IgD-negative memory B cell (primary cell): ENCODE measurements around the gene COX19. TPM values are rescaled to one million over a fixed set of nuclear protein-coding genes. Genes with fewer than 3 reads are reported as not detected.
"Not testable (repeated sequence)": the region's sequence is repeated elsewhere in the genome, so short reads cannot be mapped to it uniquely, and the experiment has no call there.

ENCODE experiments used
- H3K27ac Mint-ChIP-seq, 3 donors: one replicate each; pipeline ENCODE4 v1.8.0; 2020 to 2022; ENCODE audit warnings: mild to moderate bottlenecking in 3 of 3, mixed read lengths in 3 of 3, moderate library complexity in 1 of 3
- H3K27me3 Mint-ChIP-seq: one replicate; pipeline ENCODE4 v1.8.0; 2021; ENCODE audit warnings: mixed read lengths
- H3K36me3 Mint-ChIP-seq: one replicate; pipeline ENCODE4 v1.8.0; 2020; ENCODE audit warnings: mild to moderate bottlenecking, mixed read lengths
- H3K4me1 Mint-ChIP-seq, 3 donors: one replicate each; pipeline ENCODE4 v1.8.0; 2020 to 2022; ENCODE audit warnings: mixed read lengths in 3 of 3, mild to moderate bottlenecking in 1 of 3
- H3K4me3 Mint-ChIP-seq, 4 donors: one replicate each; pipeline ENCODE4 v1.8.0; 2020 to 2022; ENCODE audit warnings: mild to moderate bottlenecking in 4 of 4, mixed read lengths in 4 of 4, moderate library complexity in 3 of 4
- H3K9me3 Mint-ChIP-seq, 3 donors: one replicate each; pipeline ENCODE4 v1.8.0; 2020 to 2021; ENCODE audit warnings: mixed read lengths in 3 of 3, mild to moderate bottlenecking in 1 of 3
- polyA plus RNA-seq: library from polyadenylated mRNA; unstranded; fragments of 300-500 nt; fragmentation: Illumina TruSeq; gene quantifications from one replicate; pipeline ENCODE4 v1.2.3, GENCODE V29; 2021

Gene COX19
- polyA plus RNA-seq, 1 donor from 2014 or later: 26.7 TPM

DNA sequence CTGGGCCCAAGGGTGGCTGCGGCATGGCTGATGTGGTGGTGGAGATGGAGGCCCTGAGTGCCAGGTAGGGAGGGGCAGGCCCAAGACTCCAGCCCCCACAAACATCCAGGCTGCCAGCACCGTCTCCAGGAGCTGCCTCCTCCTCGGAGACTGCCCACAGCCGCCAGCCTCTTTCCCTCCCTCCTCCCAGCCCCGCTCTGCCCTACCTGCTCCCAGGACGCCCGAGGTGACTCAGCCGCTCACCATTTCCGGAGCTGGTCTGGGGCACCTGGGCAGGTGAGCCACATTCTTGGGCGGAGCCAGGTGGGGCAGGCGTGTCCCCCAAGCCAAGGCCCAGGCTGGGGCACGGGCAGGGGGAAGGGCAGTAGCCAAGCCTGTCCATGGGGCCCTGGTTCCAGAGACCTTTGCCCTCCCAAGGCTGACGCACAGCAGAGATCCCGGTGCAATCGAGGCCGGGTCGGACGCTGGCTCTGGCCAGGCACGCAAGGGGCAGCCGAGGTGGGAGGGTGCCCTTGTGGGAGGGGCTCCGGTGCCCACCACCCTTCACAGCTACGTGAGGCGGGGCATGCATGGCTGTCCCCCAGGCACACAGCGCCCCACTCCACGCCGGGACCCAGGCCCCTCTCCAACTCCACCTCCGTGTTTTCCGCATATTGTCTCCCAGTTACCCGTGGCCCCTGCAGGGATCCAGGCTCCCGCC is 29.6 kb downstream of the COX19 start:
- H3K27ac Mint-ChIP-seq: no peak overlapping the region
- H3K36me3 Mint-ChIP-seq: peaks cover 2% of the 10 kb centered on the region
- peaks cover 10 to 12% (median 11%) of the 10 kb centered on the region in 3 donors for H3K4me1 Mint-ChIP-seq
- H3K27me3 Mint-ChIP-seq: peaks cover 2% of the 10 kb centered on the region
- no peak overlapping the region for H3K4me3 Mint-ChIP-seq
- peaks cover 0 to 4% (median 2%) of the 10 kb centered on the region in 3 donors for H3K9me3 Mint-ChIP-seq

DNA sequence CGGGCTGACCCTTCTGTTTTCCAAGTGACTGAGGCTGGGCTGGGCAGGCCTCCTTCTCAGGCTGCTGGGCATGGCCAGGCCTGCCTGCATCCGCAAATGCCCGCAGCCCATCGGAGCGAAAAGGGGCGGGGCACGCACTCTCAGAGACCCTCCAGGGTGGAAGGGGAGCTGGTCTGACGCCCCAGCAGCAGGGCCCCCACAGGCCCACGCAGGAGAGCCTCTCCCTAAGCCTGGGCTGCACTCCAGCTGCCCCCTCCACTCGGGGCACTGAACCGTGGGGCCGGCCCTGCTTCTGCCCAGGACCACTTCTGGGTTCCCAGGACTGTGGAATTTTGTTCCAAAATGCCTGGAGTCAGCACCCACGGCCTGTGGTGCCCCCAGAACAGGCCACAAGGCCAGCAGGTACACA is 30.2 kb downstream of the COX19 start:
- Mint-ChIP-seq H3K4me1 (peaks cover 6 to 9% (median 7%) of the 10 kb centered on the region in 3 donors), H3K36me3 (peaks cover 5% of the 10 kb centered on the region), H3K4me3 (no peak overlapping the region), H3K27ac (no peak overlapping the region), H3K9me3 (peaks cover 0 to 9% (median 2%) of the 10 kb centered on the region in 3 donors), H3K27me3 (peaks cover 4% of the 10 kb centered on the region)

DNA sequence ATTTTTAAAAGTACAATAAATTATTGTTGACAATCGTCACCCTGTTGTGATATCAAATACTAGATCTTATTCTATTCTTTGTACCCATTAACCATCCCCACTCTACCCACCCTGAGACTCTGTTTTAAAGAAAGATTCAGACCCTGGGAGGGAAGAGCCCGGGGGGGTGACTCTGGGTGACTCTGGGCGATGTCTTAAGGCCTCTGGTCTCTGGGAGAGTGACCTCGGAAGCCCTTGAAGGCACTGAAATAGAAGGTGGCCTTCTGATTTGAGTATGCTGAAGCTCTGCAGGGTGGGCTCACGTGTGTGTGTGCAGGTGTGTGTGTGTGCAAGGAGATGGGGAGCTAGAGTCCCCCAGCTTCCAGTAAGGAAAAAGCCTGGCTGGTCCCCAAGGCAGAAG is 30.6 kb downstream of the COX19 start:
- H3K9me3 Mint-ChIP-seq: peaks cover 0 to 9% (median 2%) of the 10 kb centered on the region in 3 donors
- peaks cover 4 to 6% (median 5%) of the 10 kb centered on the region in 3 donors for H3K4me1 Mint-ChIP-seq
- H3K36me3 Mint-ChIP-seq: peaks cover 5% of the 10 kb centered on the region
- H3K27ac Mint-ChIP-seq: no peak overlapping the region
- no peak overlapping the region for H3K4me3 Mint-ChIP-seq
- H3K27me3 Mint-ChIP-seq: peaks cover 4% of the 10 kb centered on the region

DNA sequence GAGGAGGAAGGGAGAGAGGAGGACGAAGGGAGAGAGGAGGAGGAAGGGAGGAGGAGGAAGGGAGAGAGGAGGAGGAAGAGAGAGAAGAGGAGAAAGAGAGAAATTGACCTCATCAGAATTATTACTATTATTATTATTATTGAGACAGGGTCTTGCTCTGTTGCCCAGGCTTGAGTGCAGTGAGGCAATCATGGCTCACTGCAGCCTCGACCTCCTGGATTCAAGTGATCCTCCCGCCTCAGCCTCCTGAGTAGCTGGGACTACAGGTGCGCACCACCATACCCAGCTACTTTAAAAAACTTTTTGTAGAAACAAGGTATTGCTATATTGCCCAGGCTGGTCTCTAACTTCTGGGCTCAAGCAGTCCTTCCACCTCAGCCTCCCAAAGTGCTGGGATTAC is 31.6 kb downstream of the COX19 start:
- not testable (repeated sequence) for H3K4me1 Mint-ChIP-seq, H3K27me3 Mint-ChIP-seq, H3K4me3 Mint-ChIP-seq, H3K36me3 Mint-ChIP-seq, H3K27ac Mint-ChIP-seq, H3K9me3 Mint-ChIP-seq

DNA sequence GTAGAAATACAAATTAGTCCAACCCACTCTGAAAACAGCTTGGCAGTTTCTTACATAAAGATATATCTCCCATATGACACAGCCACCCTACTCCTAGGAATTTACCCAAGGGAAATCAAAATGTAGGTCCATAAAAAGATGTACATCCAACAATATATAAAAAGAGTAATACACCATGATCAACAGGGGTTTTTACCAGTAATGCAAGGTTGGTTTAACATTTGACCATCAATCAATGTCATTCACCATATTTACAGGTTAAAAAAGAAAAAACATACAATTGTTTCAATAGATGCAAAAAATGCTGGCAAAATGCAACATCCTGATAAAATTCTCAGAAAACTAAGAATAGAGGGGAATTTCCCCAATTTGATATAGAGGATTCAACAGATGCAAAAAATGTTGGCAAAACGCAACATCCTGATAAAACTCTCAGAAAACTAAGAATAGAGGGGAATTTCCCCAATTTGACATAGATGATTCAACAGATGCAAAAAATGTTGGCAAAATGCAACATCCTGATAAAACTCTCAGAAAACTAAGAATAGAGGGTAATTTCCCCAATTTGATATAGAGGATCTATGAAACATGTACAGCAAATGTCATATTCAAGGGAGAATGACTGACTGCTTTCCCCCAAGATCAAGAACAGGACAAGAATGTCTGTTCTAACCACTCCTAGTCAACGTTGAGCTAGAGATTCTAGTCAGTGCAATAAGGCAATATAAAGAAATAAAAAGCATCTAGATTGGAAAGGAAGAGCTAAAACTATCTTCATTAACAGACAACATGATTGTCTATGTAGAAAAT is 34.5 kb downstream of the COX19 start:
- H3K27ac Mint-ChIP-seq: peak overlapping the region in 1 of 3 donors; percentile 35
- peaks cover 8% of the 10 kb centered on the region for H3K27me3 Mint-ChIP-seq
- peaks cover 2% of the 10 kb centered on the region for H3K36me3 Mint-ChIP-seq
- H3K9me3 Mint-ChIP-seq: peaks cover 0 to 9% (median 2%) of the 10 kb centered on the region in 3 donors
- H3K4me1 Mint-ChIP-seq: peaks cover 8 to 10% (median 8%) of the 10 kb centered on the region in 3 donors
- H3K4me3 Mint-ChIP-seq: no peak overlapping the region

DNA sequence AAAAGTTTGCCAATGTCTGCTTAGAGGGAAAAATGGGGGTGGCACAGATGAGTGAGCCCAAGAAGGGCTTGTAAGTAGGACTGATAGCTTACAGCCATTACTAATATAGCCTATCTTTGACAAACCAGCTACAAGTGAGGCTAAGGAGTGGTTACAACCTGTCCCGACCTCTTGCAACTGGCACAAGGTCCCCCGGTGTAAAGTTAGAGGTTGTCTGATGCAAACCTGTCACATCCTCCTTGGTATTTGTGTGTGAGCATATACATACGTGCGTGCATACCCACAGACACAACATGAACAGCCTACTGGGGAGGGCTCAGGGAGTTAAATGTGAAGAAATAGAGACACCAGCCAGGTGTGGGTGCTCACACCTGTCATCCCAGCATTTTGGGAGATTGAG is 35.5 kb downstream of the COX19 start:
- H3K36me3 Mint-ChIP-seq: peaks cover 2% of the 10 kb centered on the region
- no peak overlapping the region for H3K4me3 Mint-ChIP-seq
- no peak overlapping the region for H3K27ac Mint-ChIP-seq
- H3K4me1 Mint-ChIP-seq: peaks cover 8 to 10% (median 8%) of the 10 kb centered on the region in 3 donors
- peaks cover 9% of the 10 kb centered on the region for H3K27me3 Mint-ChIP-seq
- peaks cover 0 to 9% (median 2%) of the 10 kb centered on the region in 3 donors for H3K9me3 Mint-ChIP-seq

DNA sequence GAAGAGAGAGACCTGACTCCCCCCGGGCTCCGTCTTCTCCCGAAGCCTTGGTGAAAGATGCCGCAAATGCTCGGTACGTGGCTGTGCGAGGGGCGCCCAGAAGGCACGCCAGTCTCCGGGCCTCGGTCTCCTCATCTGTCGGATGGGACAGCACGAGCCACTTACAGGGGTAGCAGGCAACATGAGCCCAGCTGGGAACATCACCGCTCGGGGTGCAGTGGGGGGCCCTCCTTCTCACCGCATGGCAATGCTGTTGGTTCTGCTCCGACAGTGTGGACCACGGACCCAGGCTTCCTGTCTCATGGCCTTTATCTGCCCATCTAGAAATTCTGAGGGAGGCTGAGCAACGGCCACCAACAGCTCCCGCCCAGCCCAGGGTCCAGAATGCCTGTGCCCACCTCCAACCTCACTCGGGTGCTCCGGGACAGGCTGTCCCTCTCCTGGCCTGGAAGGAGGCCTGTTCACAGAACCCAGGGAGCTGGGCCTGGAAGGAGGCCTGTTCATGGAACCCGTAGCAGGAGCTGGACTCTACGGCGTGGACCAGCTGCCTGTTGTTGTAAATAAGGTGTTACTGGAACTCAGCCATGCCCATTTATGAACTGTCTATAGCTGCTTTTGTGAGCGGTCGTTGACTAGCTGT is 36.7 kb downstream of the COX19 start:
- no peak overlapping the region for H3K27ac Mint-ChIP-seq

DNA sequence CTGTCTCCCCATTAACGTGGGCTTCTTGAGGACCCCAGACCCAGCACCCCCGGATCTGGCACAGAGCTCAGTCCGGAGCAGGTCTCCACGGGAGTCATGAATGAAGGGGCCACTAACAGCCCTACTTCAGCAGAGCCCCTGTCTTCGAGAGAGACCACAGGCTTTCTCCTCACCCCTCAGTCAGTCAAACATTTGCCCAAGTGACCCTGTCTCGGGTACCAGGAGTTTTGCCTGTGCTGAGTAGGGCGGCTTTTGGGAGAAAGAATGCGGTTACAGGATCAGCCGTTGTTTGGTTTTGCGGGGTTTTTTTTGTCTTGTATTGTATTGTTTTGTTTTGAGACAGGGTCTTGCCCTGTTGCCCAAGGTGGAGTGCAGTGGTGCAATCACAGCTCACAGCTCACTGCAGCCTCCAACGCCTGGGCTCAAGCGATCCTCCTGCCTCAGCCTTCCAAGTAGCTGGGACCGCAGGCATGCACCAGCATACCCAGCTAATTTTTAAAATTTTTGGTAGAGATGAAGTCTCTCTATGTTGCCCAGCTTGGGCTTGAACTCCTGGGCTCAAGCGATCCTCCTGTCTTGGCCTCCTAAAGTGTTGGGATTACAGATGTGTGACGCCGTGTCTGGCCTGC is 37.4 kb downstream of the COX19 start:
- peaks cover 8 to 10% (median 8%) of the 10 kb centered on the region in 3 donors for H3K4me1 Mint-ChIP-seq
- peaks cover 2% of the 10 kb centered on the region for H3K36me3 Mint-ChIP-seq
- peaks cover 9% of the 10 kb centered on the region for H3K27me3 Mint-ChIP-seq
- no peak overlapping the region for H3K27ac Mint-ChIP-seq
- peaks cover 0 to 9% (median 2%) of the 10 kb centered on the region in 3 donors for H3K9me3 Mint-ChIP-seq
- no peak overlapping the region for H3K4me3 Mint-ChIP-seq

More for the DNA sequence above, 36.7 kb downstream of the COX19 start:
- Mint-ChIP-seq H3K27me3 (peaks cover 9% of the 10 kb centered on the region), H3K9me3 (peaks cover 0 to 9% (median 2%) of the 10 kb centered on the region in 3 donors), H3K4me3 (no peak overlapping the region), H3K4me1 (peaks cover 8 to 10% (median 8%) of the 10 kb centered on the region in 3 donors), H3K36me3 (peaks cover 2% of the 10 kb centered on the region)

DNA sequence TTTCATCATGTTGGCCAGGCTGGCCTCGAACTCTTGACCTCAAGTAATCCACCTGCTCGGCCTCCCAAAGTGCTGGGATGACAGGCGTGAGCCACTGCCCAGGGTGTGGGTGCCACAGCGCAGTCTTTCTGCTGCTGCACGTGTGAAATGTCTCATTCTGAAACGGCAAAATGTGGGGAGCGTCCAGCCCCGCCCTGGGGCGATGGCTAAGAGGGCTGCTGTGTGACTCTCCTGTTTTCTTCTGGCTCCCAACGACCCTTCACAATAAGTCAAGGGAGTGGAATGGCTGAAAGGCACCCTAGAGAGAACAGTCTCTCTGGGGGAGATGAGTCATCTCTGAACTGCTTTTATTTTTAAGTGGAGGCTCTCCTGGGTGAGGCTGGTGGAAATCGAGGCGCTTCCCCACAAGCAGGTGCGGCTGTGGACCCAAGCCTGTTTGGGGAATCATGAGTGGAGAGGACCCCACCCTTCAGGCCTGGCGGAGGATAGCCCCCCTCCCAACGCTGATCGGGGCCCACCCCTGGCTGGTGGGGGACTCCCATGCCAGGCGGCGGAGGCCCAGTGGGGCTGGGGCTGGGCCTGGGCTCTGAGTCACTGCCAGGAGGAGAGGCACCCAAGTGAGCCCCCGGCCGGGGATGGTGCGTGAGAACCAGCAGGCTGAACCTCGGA is 38.8 kb downstream of the COX19 start:
- peak overlapping the region in 2 of 4 donors; percentile 1 to 79 for H3K4me3 Mint-ChIP-seq
- H3K27ac Mint-ChIP-seq: peak overlapping the region in 1 of 3 donors; percentile 25

DNA sequence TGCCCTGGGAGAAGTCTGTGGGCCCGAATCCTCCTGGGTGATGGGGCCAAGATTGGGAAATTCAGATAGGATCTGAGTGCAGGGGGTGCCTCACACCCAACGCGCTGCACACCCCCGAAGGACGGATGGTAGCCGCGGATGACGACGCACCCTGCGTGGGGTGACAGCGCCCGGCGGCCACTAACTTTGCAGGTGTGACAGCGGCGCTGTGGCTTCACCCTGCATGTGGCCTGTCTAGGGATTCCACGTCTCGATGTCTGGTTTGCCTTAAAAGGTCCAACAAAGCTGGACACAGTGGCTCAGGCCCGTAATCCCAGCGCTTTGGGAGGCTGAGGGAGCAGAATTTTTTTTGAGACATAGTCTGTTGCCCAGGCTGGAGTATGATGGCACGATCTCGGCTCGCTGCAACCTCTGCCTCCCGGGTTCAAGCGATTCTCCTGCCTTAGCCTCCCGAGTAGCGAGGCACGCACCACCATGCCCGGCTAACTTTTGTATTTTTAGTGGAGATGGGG is 39.4 kb downstream of the COX19 start:
- Mint-ChIP-seq H3K27me3 (peaks cover 7% of the 10 kb centered on the region), H3K36me3 (peaks cover 4% of the 10 kb centered on the region), H3K9me3 (peaks cover 0 to 5% (median 0%) of the 10 kb centered on the region in 3 donors), H3K27ac (peak overlapping the region in 2 of 3 donors; percentile 25 to 59), H3K4me1 (peaks cover 4 to 6% (median 5%) of the 10 kb centered on the region in 3 donors), H3K4me3 (peak overlapping the region in 2 of 4 donors; percentile 54 to 79)

More for the DNA sequence above, 38.8 kb downstream of the COX19 start:
- H3K9me3 Mint-ChIP-seq: peaks cover 0 to 6% (median 2%) of the 10 kb centered on the region in 3 donors
- peaks cover 4 to 8% (median 5%) of the 10 kb centered on the region in 3 donors for H3K4me1 Mint-ChIP-seq
- peaks cover 4% of the 10 kb centered on the region for H3K36me3 Mint-ChIP-seq
- H3K27me3 Mint-ChIP-seq: peaks cover 7% of the 10 kb centered on the region

DNA sequence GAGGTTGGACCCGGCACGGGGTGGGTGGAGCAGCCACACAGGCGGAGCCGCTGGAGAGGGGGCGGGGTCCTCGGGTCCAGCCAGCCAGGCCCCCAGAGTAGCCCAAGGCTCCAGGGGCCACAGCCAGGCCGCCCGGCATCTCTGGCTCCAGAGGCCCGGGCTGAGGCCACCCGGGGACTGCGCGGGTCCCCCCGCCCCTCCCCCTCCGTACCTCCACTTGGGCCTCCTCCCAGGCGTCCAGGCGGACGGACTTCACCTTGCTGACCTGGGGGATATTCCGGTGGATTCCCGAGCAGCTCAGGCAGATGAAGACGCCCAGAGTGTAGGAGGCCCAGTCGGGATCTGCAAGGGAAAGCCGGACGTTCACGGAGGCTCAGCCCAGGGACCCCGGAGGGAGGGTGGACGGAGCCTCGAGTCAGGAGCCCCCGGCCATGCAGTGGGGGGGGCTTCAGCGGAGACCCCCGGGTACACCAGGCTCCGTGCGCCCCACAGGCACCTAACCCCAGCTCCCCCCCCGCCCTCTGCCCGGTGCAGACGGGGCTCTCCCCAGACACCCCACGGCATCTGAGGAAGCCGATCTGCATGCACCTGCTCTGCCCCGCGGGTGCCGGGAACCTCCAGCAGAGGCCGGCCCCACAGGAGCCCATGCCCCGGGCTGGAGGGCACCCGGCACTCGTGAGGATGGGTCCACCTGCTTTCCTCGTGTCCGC is 40.0 kb downstream of the COX19 start:
- peaks cover 1% of the 10 kb centered on the region for H3K36me3 Mint-ChIP-seq
- H3K9me3 Mint-ChIP-seq: peaks cover 0 to under 1% (median 0%) of the 10 kb centered on the region in 3 donors
- H3K27ac Mint-ChIP-seq: peak overlapping the region in 1 of 3 donors; percentile 59
- H3K27me3 Mint-ChIP-seq: peaks cover 5% of the 10 kb centered on the region
- H3K4me1 Mint-ChIP-seq: peaks cover 4 to 5% (median 4%) of the 10 kb centered on the region in 3 donors
- H3K4me3 Mint-ChIP-seq: peak overlapping the region in 2 of 4 donors; percentile 45 to 54

DNA sequence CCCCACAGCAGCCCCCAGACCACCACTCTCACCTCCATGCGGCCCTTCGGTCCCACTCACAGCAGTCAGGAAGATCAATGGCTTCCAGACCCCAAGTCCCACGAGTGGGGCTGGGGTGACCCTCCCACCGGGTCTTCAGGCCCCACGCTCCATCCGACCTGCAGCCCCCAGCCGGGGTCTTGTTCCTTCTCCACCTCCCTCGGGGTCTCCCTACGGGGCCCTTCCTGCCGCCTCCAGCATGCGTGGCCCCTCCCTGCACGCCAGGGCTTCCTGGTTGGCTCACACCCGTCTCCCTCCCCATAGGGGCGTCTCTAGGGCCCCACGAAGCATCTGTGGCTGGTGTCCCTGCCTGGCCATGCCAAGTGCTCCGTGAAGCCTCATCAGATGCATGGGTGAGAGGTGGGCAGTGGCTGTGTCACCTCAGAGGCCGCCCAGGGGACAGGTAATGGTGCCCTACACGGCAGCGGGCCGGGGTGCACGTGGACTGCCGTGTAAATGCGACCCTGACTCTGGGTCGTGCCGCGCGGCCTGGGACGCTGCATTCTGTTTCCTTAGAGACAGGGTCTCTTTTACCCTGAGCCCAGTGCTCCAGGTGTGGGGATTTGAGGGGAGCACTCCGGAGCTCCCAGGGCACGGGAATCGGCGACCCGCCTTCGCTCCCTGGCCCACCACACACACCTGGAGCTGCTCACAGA is 40.7 kb downstream of the COX19 start:
- Mint-ChIP-seq H3K4me3 (peak overlapping the region in 1 of 4 donors; percentile 45), H3K36me3 (peaks cover 1% of the 10 kb centered on the region), H3K27ac (no peak overlapping the region), H3K27me3 (peaks cover 5% of the 10 kb centered on the region), H3K9me3 (no peaks in the 10 kb centered on the region), H3K4me1 (peaks cover 5 to 9% (median 7%) of the 10 kb centered on the region in 3 donors)

DNA sequence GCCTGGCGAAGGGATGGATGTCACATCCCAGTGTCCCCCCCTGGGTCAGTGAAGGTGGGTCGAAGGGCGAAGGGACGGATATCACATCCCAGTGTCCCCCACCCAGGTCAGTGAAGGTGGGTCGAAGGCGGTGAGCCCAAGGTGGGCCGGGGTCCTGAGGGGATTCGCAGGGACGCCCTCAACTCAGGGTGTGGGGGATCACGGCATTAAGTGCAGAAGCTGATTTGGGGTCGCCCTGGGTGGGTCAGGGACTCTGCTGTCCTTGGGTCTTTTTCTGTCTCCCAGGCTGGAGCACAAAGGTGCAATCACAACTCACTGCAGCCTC is 42.7 kb downstream of the COX19 start:
- Mint-ChIP-seq H3K27me3 (peaks cover 11% of the 10 kb centered on the region), H3K4me1 (peaks cover 14 to 16% (median 14%) of the 10 kb centered on the region in 3 donors), H3K36me3 (peaks cover 1% of the 10 kb centered on the region), H3K9me3 (peaks cover 0 to 2% (median 0%) of the 10 kb centered on the region in 3 donors), H3K27ac (no peak overlapping the region), H3K4me3 (no peak overlapping the region)
